Measurements from ENCODE around the gene VMAC.

- TF ChIP-seq CTCF (IDR thresholded peaks at IDR 0.05; ENCODE audit: low read depth, low read length, poor library complexity, severe bottlenecking) (no peak), EZH2phosphoT487 (IDR thresholded peaks at IDR 0.05; ENCODE audit: borderline replicate concordance, low read length) (no peak)
Measured at GRCh38 chr19:5891572-5891937, 13.1 kb upstream of the VMAC start.

All from DOHH2 (cell line).